GM12878 (cell line): ENCODE results near the gene BCR. TPM values are rescaled to one million over a fixed set of nuclear protein-coding genes. Genes with fewer than 3 reads are reported as not detected.

ENCODE experiments used
- ATAC-seq: fragments of 200-7000 bp; cut with Tn5 transposase; 3 replicates; pipeline ENCODE4 v1.9.1; 2020; ENCODE audit warnings: mild to moderate bottlenecking, moderate library complexity
- BruUV-seq: library from RNA; stranded (reverse); fragments of 400-500 nt; replicated peaks from 2 replicates; lab custom pipeline; 2021; lab: Mats Ljungman, UMichigan
- CTCF ChIA-PET: fragments of 300-600 bp; sonication (Branson Sonifier 250); formaldehyde crosslinking; extraction: SDS; loops from one replicate; lab custom pipeline; 2021; ENCODE audit warnings: inconsistent platforms; lab: Yijun Ruan, JAX
- POLR2A ChIA-PET: fragments of 350-600 bp; formaldehyde crosslinking; extraction: SDS; loops from one replicate; lab custom pipeline; 2021; ENCODE audit warnings: inconsistent platforms; lab: Charles Lee
- RAD21 ChIA-PET: fragments of 300-600 bp; sonication (Branson Sonifier 250); formaldehyde crosslinking; loops from one replicate; lab custom pipeline; 2023; ENCODE audit warnings: antibody characterized with exemption; ENCODE audit not compliant: unreplicated experiment; lab: Charles Lee
- SMC1A ChIA-PET: fragments of 300-600 bp; sonication (Branson Sonifier 250); formaldehyde crosslinking; loops from one replicate; lab custom pipeline; 2023; ENCODE audit not compliant: unreplicated experiment, uncharacterized antibody; lab: Charles Lee
- DNase-seq: peaks from one replicate; pipeline ENCODE4 v3.0.0-alpha.2; 2011; ENCODE audit warnings: low read depth, low spot score
- FAIRE-seq: peaks from 3 replicates; lab custom pipeline; 2011; peaks lifted over from hg19 to GRCh38; lab: Jason Lieb, UNC
- H2AFZ ChIP-seq: 2 replicates; pipeline ENCODE4 v1.6.0; 2011; ENCODE audit warnings: low read depth, low read length, control low read depth; ENCODE audit not compliant: control insufficient read depth
- H3K27ac ChIP-seq: 2 replicates; pipeline ENCODE4 v1.5.1; 2011; ENCODE audit warnings: control low read depth; ENCODE audit not compliant: control insufficient read depth, insufficient read depth
- H3K27me3 ChIP-seq, 2 experiments: replicated peaks in 1 of 2; 2 replicates each; pipeline versions ENCODE4 v1.6.0 to v1.6.1; 2011; ENCODE audit warnings: low read length in 1 of 2; ENCODE audit not compliant: control insufficient read depth in 2 of 2, insufficient read depth in 2 of 2
- H3K36me3 ChIP-seq, 2 experiments: 2 replicates each; pipeline ENCODE4 v1.5.1; 2011; ENCODE audit warnings: low read length in 1 of 2; ENCODE audit not compliant: control insufficient read depth in 2 of 2, insufficient read depth in 2 of 2
- H3K4me1 ChIP-seq: 2 replicates; pipeline ENCODE4 v1.6.1; 2011; ENCODE audit warnings: mild to moderate bottlenecking, low read length, moderate library complexity, mixed read lengths; ENCODE audit not compliant: control insufficient read depth, insufficient read depth
- H3K4me2 ChIP-seq: 2 replicates; pipeline ENCODE4 v1.6.0; 2011; ENCODE audit warnings: control low read depth; ENCODE audit not compliant: control insufficient read depth, insufficient read depth
- H3K4me3 ChIP-seq: fragments of 200-600 bp; sonication (generic); 2 replicates; pipeline ENCODE4 v1.5.1; 2016
- H3K79me2 ChIP-seq: 2 replicates; pipeline ENCODE4 v1.6.0; 2011; ENCODE audit warnings: low read length; ENCODE audit not compliant: control insufficient read depth, insufficient read depth
- H3K9ac ChIP-seq: 2 replicates; pipeline ENCODE4 v1.8.0; 2011; ENCODE audit warnings: low read length, control low read depth, mixed read lengths; ENCODE audit not compliant: control insufficient read depth, insufficient read depth
- H3K9me3 ChIP-seq: replicated peaks from 3 replicates; pipeline ENCODE4 v1.5.1; 2011; ENCODE audit warnings: mild to moderate bottlenecking, low read length; ENCODE audit not compliant: control insufficient read depth, insufficient read depth
- H4K20me1 ChIP-seq: 2 replicates; pipeline ENCODE4 v1.6.0; 2011; ENCODE audit not compliant: control insufficient read depth, insufficient read depth
- CREB1 ChIP-seq: IDR thresholded peaks from 2 replicates; pipeline ENCODE4 v1.6.1; 2012; ENCODE audit warnings: low read depth, mild to moderate bottlenecking, inconsistent platforms
- E4F1 ChIP-seq: fragments of 450-650 bp; IDR thresholded peaks from 2 replicates; pipeline ENCODE4 v1.6.1; 2018; ENCODE audit warnings: borderline replicate concordance, mild to moderate bottlenecking; ENCODE audit not compliant: partially characterized antibody
- ELK1 ChIP-seq: IDR thresholded peaks from 2 replicates; pipeline ENCODE4 v1.6.1; 2012; ENCODE audit warnings: low read depth, low read length, improper control_type of control experiment
- FOS ChIP-seq: IDR thresholded peaks from 3 replicates; pipeline ENCODE4 v1.6.1; 2011; ENCODE audit warnings: borderline replicate concordance; ENCODE audit not compliant: insufficient read length; ENCODE audit errors: extremely low read depth
- GATAD2B ChIP-seq: fragments of 450-650 bp; conservative IDR thresholded peaks from 2 replicates; pipeline ENCODE4 v1.6.1; 2017; ENCODE audit warnings: low read depth, mild to moderate bottlenecking, moderate library complexity
- HDGF ChIP-seq: fragments of 450-650 bp; IDR thresholded peaks from 2 replicates; pipeline ENCODE4 v1.6.1; 2016; ENCODE audit warnings: antibody characterized with exemption
- KLF5 ChIP-seq: fragments of 450-650 bp; IDR thresholded peaks from 2 replicates; pipeline ENCODE4 v1.6.1; 2014; ENCODE audit warnings: mild to moderate bottlenecking; ENCODE audit not compliant: partially characterized antibody
- STAT1 ChIP-seq: fragments of 450-650 bp; conservative IDR thresholded peaks from 2 replicates; pipeline ENCODE4 v1.6.1; 2014; ENCODE audit warnings: antibody characterized with exemption, mild to moderate bottlenecking
- ZBTB40 ChIP-seq: fragments of 450-650 bp; IDR thresholded peaks from 2 replicates; pipeline ENCODE4 v1.6.1; 2016; ENCODE audit warnings: mild to moderate bottlenecking, moderate library complexity, borderline replicate concordance
- ZNF622 ChIP-seq: fragments of 450-650 bp; IDR thresholded peaks from 2 replicates; pipeline ENCODE4 v1.6.1; 2017; ENCODE audit warnings: mild to moderate bottlenecking, inconsistent platforms
- ZNF687 ChIP-seq: fragments of 450-650 bp; IDR thresholded peaks from 2 replicates; pipeline ENCODE4 v1.6.1; 2017; ENCODE audit warnings: mild to moderate bottlenecking, moderate library complexity
- WGBS: methylation state at CpG from one replicate; pipeline ENCODE4 v1.1.6; 2016; ENCODE audit warnings: low lambda C conversion rate; ENCODE audit not compliant: insufficient replicate concordance, insufficient coverage; ENCODE audit errors: missing lambda C conversion rate; 5-methylcytosine and 5-hydroxymethylcytosine counted together
- in situ Hi-C: fragments of 300-500 bp; cut with MboI; formaldehyde crosslinking; loops from 9 replicates; pipeline ENCODE4 v1.14.3; 2018; ENCODE audit warnings: mixed read lengths
- intact Hi-C: fragments of 100-400 bp; cut with micrococcal nuclease; formaldehyde crosslinking; loops from one replicate; pipeline ENCODE4 v1.14.2; 2022; ENCODE audit not compliant: unreplicated experiment
- polyA plus RNA-seq, 11 experiments: library from polyadenylated mRNA; depleted of rRNA in 4 of 11; unstranded in 6 of 11; stranded (reverse) in 5 of 11; fragments of >200 nt; fragmentation: Nextera tagmentation in 4 of 11; fragmentation: Illumina TruSeq in 1 of 11; extraction: Ambion mirVana in 4 of 11; extraction: Trizol in 1 of 11; gene quantifications; 1 replicate in 1 of 11; 2 replicates in 10 of 11; pipeline versions ENCODE4 v1.2.1 to v1.2.3, GENCODE V29; 2011 to 2016; ENCODE audit warnings: inconsistent platforms in 2 of 11, missing spikeins in 2 of 11, low read depth in 1 of 11
- total RNA-seq, 4 experiments: library from RNA; depleted of rRNA in 3 of 4; stranded (reverse); fragments of >200 nt in 3 of 4; fragmentation: Illumina TruSeq in 1 of 4; extraction: Trizol in 1 of 4; gene quantifications; 2 replicates each; pipeline versions ENCODE4 v1.2.1 to v1.2.3, GENCODE V29; 2013 to 2021

Gene BCR
- total and polyA plus RNA-seq, 10 of the 15 experiments (the other 5 are each of a cell fraction or from before 2014, with no cell fraction given), result 1.7 to 64.7 (median 18.4) TPM

- no peak for FAIRE-seq
- 51% methylated on average over 9 of the region's 9 CpGs for WGBS
- no peak for TF ChIP-seq FOS
- no peak for TF ChIP-seq ZNF622
- no peak for TF ChIP-seq CREB1
- TF ChIP-seq STAT1, result no peak
- no peak for TF ChIP-seq ZNF687
- no peak for TF ChIP-seq ELK1
- TF ChIP-seq E4F1, result no peak
- TF ChIP-seq GATAD2B, result no peak
- no peak for TF ChIP-seq HDGF
- no peak for TF ChIP-seq ZBTB40
- no peak for TF ChIP-seq KLF5
Measured at GRCh38 chr22:23168391-23169042, 11.8 kb upstream of the BCR start.

More at GRCh38 chr22:23168391-23169042, 11.8 kb upstream of the BCR start:
- DNase-seq, result no peak
- SMC1A ChIA-PET, result no interaction called here
- H3K9me3 ChIP-seq, result no peaks in the 10 kb centered on the region
- H3K36me3 ChIP-seq, result no peaks in the 10 kb centered on the region
- POLR2A ChIA-PET, result interaction anchor here (0.8 kb wide), 1 partner anchor 58 kb away, joined by 3 read pairs; no protein-coding TSS in a partner anchor
- no TSS peak for BruUV-seq
- H4K20me1 ChIP-seq, result no peaks in the 10 kb centered on the region
- H3K9ac ChIP-seq, result no peak overlapping the region
- in situ Hi-C loops (no loop called here), intact Hi-C loops (no loop called here)
- H3K27ac ChIP-seq, result no peak overlapping the region
- no peak overlapping the region for H3K4me2 ChIP-seq
- CTCF ChIA-PET, result interaction anchor here (0.7 to 1.9 kb wide), 2 partner anchors 10 to 113 kb away, joined by 3 to 5 read pairs; no protein-coding TSS in a partner anchor
- no peaks in the 10 kb centered on the region for H3K4me1 ChIP-seq
- no peak for ATAC-seq
- H3K79me2 ChIP-seq, result no peaks in the 10 kb centered on the region
- no peak overlapping the region for H3K4me3 ChIP-seq
- RAD21 ChIA-PET, result interaction anchor here (1.2 kb wide), 1 partner anchor 208 kb away, joined by 3 read pairs; no protein-coding TSS in a partner anchor
- H3K27me3 ChIP-seq, result no peaks in the 10 kb centered on the region
- H2AFZ ChIP-seq, result no peak overlapping the region
